ES-I3 (cell line): ENCODE results near the gene TRIM41.

Source experiments
- H3K36me3 ChIP-seq: 2 replicates; pipeline ENCODE4 v1.6.1; 2013; ENCODE audit warnings: mild to moderate bottlenecking, low read length, control low read depth, moderate library complexity; ENCODE audit not compliant: insufficient read depth
- H3K4me1 ChIP-seq: 2 replicates; pipeline ENCODE4 v1.6.1; 2013; ENCODE audit warnings: mild to moderate bottlenecking, control low read depth, low read length; ENCODE audit not compliant: insufficient read depth
- H3K9ac ChIP-seq: 2 replicates; pipeline ENCODE4 v1.6.1; 2013; ENCODE audit warnings: low read depth, mild to moderate bottlenecking, low read length, moderate library complexity
- H3K9me3 ChIP-seq: 2 replicates; pipeline ENCODE4 v1.6.1; 2013; ENCODE audit warnings: mild to moderate bottlenecking, low read length, moderate library complexity; ENCODE audit not compliant: control insufficient read depth, insufficient read depth

Gene TRIM41

GRCh38 chr5:181224390-181225229 is 1.5 kb downstream of the TRIM41 start:
- H3K36me3 ChIP-seq, result peaks cover 3% of the 10 kb centered on the region; the same call in 1 of the 2 replicates
- H3K4me1 ChIP-seq, result no peaks in the 10 kb centered on the region
- H3K9ac ChIP-seq, result peak overlapping the region; percentile 60; the same call in 1 of the 2 replicates
- H3K9me3 ChIP-seq, result no peaks in the 10 kb centered on the region

GRCh38 chr5:181229996-181230395 is 6.9 kb downstream of the TRIM41 start:
- Histone ChIP-seq H3K9me3 (no peaks in the 10 kb centered on the region), H3K4me1 (no peaks in the 10 kb centered on the region), H3K9ac (no peak overlapping the region), H3K36me3 (peaks cover 3% of the 10 kb centered on the region; the same call in 1 of the 2 replicates)

GRCh38 chr5:181230551-181230950 is 7.5 kb downstream of the TRIM41 start:
- Histone ChIP-seq H3K9ac (no peak overlapping the region), H3K4me1 (no peaks in the 10 kb centered on the region), H3K36me3 (peaks cover 3% of the 10 kb centered on the region; the same call in 1 of the 2 replicates), H3K9me3 (no peaks in the 10 kb centered on the region)

GRCh38 chr5:181231432-181231831 is 8.4 kb downstream of the TRIM41 start:
- no peak overlapping the region for H3K9ac ChIP-seq

GRCh38 chr5:181232593-181232992 is 9.5 kb downstream of the TRIM41 start:
- Histone ChIP-seq H3K9me3 (no peaks in the 10 kb centered on the region), H3K4me1 (no peaks in the 10 kb centered on the region), H3K9ac (no peak overlapping the region), H3K36me3 (peaks cover 19% of the 10 kb centered on the region)

More at GRCh38 chr5:181231432-181231831, 8.4 kb downstream of the TRIM41 start:
- H3K4me1 ChIP-seq, result no peaks in the 10 kb centered on the region
- peaks cover 9% of the 10 kb centered on the region for H3K36me3 ChIP-seq
- no peaks in the 10 kb centered on the region for H3K9me3 ChIP-seq

GRCh38 chr5:181233088-181233800 is 10.2 kb downstream of the TRIM41 start:
- Histone ChIP-seq H3K4me1 (no peaks in the 10 kb centered on the region), H3K36me3 (peaks cover 24% of the 10 kb centered on the region), H3K9me3 (no peaks in the 10 kb centered on the region), H3K9ac (no peak overlapping the region)

- Histone ChIP-seq H3K4me1 (no peaks in the 10 kb centered on the region), H3K9ac (no peak overlapping the region), H3K9me3 (no peaks in the 10 kb centered on the region), H3K36me3 (peaks cover 30% of the 10 kb centered on the region)
Observed at GRCh38 chr5:181233801-181234454, 10.8 kb downstream of the TRIM41 start.

GRCh38 chr5:181234455-181235306 is 11.6 kb downstream of the TRIM41 start:
- Histone ChIP-seq H3K9ac (no peak overlapping the region), H3K9me3 (no peaks in the 10 kb centered on the region), H3K36me3 (peaks cover 38% of the 10 kb centered on the region), H3K4me1 (no peaks in the 10 kb centered on the region)

- H3K9ac ChIP-seq, result no peak overlapping the region
- peaks cover 39% of the 10 kb centered on the region for H3K36me3 ChIP-seq
- no peaks in the 10 kb centered on the region for H3K4me1 ChIP-seq
- no peaks in the 10 kb centered on the region for H3K9me3 ChIP-seq
Observed at GRCh38 chr5:181235323-181235688, 12.2 kb downstream of the TRIM41 start.

GRCh38 chr5:181235689-181236366 is 12.7 kb downstream of the TRIM41 start:
- Histone ChIP-seq H3K9ac (no peak overlapping the region), H3K9me3 (no peaks in the 10 kb centered on the region), H3K4me1 (no peaks in the 10 kb centered on the region), H3K36me3 (peaks cover 39% of the 10 kb centered on the region)

- no peaks in the 10 kb centered on the region for H3K9me3 ChIP-seq
- H3K9ac ChIP-seq, result no peak overlapping the region
- peaks cover 41% of the 10 kb centered on the region for H3K36me3 ChIP-seq
- peaks cover 4% of the 10 kb centered on the region; the same call in 1 of the 2 replicates for H3K4me1 ChIP-seq
Observed at GRCh38 chr5:181236471-181236870, 13.4 kb downstream of the TRIM41 start.

GRCh38 chr5:181236954-181237641 is 14.0 kb downstream of the TRIM41 start:
- Histone ChIP-seq H3K9me3 (no peaks in the 10 kb centered on the region), H3K9ac (no peak overlapping the region), H3K36me3 (peaks cover 48% of the 10 kb centered on the region)

More at GRCh38 chr5:181236954-181237641, 14.0 kb downstream of the TRIM41 start:
- H3K4me1 ChIP-seq, result peaks cover 10% of the 10 kb centered on the region
